ENCODE measurements around the gene DRICH1. TPM values are rescaled to one million over a fixed set of nuclear protein-coding genes. Genes with fewer than 3 reads are reported as not detected.

DRICH1 gene
- total and polyA plus RNA-seq, 2 donors, result 0.24 to 1.4 TPM

Other genes starting within 250 kb of the DRICH1 start
- gene IGLL1, start 52.0 kb downstream of the DRICH1 start, total RNA-seq, result 78.6 TPM
- 3.5 TPM for gene IGLL1, start 52.0 kb downstream of the DRICH1 start, polyA plus RNA-seq
- gene RGL4, start 58.7 kb upstream of the DRICH1 start, total RNA-seq, result 29.8 TPM
- gene RGL4, start 58.7 kb upstream of the DRICH1 start, polyA plus RNA-seq, result 7.8 TPM
- gene ZNF70, start 118.8 kb upstream of the DRICH1 start, total RNA-seq, result 1.4 TPM
- 1.7 TPM for gene ZNF70, start 118.8 kb upstream of the DRICH1 start, polyA plus RNA-seq
- 1.3 TPM for gene VPREB3, start 122.1 kb upstream of the DRICH1 start, total RNA-seq
- 11.4 TPM for gene VPREB3, start 122.1 kb upstream of the DRICH1 start, polyA plus RNA-seq
- 3.3 TPM for gene C22orf15, start 130.7 kb upstream of the DRICH1 start, total RNA-seq
- gene C22orf15, start 130.7 kb upstream of the DRICH1 start, polyA plus RNA-seq, result 1.3 TPM
- gene CHCHD10, start 135.7 kb upstream of the DRICH1 start, total RNA-seq, result 20.0 TPM
- 64.0 TPM for gene CHCHD10, start 135.7 kb upstream of the DRICH1 start, polyA plus RNA-seq
- gene MMP11, start 140.5 kb upstream of the DRICH1 start, total RNA-seq, result 3.9 TPM
- 3.8 TPM for gene MMP11, start 140.5 kb upstream of the DRICH1 start, polyA plus RNA-seq
- gene SMARCB1, start 154.6 kb upstream of the DRICH1 start, total RNA-seq, result 72.0 TPM
- gene SMARCB1, start 154.6 kb upstream of the DRICH1 start, polyA plus RNA-seq, result 35.3 TPM
- 2.9 TPM for gene DERL3, start 206.7 kb upstream of the DRICH1 start, total RNA-seq
- gene DERL3, start 206.7 kb upstream of the DRICH1 start, polyA plus RNA-seq, result 2.5 TPM
- gene SLC2A11, start 225.6 kb upstream of the DRICH1 start, total RNA-seq, result 4.3 TPM
- 8.8 TPM for gene SLC2A11, start 225.6 kb upstream of the DRICH1 start, polyA plus RNA-seq